Astrocyte of the spinal cord (primary cell): ENCODE measurements around the gene BCAS3.

Source experiments
- DNase-seq: peaks from one replicate; pipeline ENCODE4 v3.0.0; 2011; ENCODE audit warnings: low read depth, low spot score
- H3K4me3 ChIP-seq: 2 replicates; pipeline ENCODE4 v1.5.1; 2011; ENCODE audit warnings: low read depth, mild to moderate bottlenecking, low read length, moderate library complexity
- CTCF ChIP-seq: IDR thresholded peaks from 2 replicates; pipeline ENCODE4 v1.5.1; 2012; ENCODE audit warnings: low read depth, mild to moderate bottlenecking, low read length, inconsistent platforms
- in situ Hi-C: cut with HindIII; loops from 2 replicates; pipeline ENCODE4 v1.10.0; 2017; ENCODE audit warnings: low sequenced_read_pairs

BCAS3 gene

GRCh38 chr17:61414936-61415251, 737.2 kb downstream of the BCAS3 start:
- DNase-seq = no peak
- TF ChIP-seq CTCF = no peak
- H3K4me3 ChIP-seq = no peak overlapping the region
- in situ Hi-C loops = no loop called here

- no peak for TF ChIP-seq CTCF
- no peak for DNase-seq
- in situ Hi-C loops = no loop called here
- no peak overlapping the region for H3K4me3 ChIP-seq
These were observed 737.9 kb downstream of the BCAS3 start for GRCh38 chr17:61415374-61416210.

DNA sequence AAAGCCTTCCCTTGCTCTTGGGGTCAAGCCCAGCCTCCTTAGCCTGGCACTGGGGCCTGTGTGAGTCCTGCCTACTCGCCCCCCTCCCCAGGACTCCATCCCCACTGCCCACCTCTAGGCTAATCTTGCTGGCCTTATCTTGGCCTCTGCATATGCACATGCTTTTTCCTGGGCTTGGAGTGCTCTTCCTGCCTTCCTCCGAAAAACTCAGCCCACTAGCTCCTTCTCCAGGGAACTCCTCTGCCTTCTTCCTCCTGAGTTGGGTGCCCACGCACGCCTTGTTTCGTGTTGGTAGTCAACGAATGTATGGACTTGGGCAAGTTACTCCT, 738.5 kb downstream of the BCAS3 start:
- in situ Hi-C loops = no loop called here
- no peak for TF ChIP-seq CTCF
- H3K4me3 ChIP-seq = no peak overlapping the region
- DNase-seq = no peak

GRCh38 chr17:61416540-61417363, 739.1 kb downstream of the BCAS3 start:
- peak; percentile 81 for DNase-seq
- H3K4me3 ChIP-seq = peak overlapping the region; percentile 12
- in situ Hi-C loops = no loop called here
- peak; percentile 97 for TF ChIP-seq CTCF

DNA sequence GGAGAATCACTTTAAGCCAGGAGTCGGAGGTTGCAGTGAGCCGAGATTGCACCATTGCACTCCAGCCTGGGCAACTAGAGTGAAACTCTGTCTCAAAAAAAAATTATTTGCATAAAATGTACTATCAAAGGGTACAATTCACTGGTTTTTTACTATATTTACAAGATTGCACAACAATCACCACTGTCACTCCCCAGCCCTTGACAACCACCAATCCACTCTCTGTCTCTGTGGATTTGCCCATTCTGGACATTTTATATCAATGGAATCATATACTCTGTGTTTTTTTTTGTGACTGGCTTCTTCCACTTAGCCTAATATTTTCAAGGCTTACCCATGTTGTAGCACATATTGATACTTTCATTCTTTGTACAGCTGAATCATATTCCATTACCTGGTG, 740.8 kb downstream of the BCAS3 start:
- TF ChIP-seq CTCF = no peak
- in situ Hi-C loops = no loop called here
- H3K4me3 ChIP-seq = no peak overlapping the region
- no peak for DNase-seq

GRCh38 chr17:61419496-61420046, 741.9 kb downstream of the BCAS3 start:
- no peak overlapping the region for H3K4me3 ChIP-seq
- no peak for DNase-seq
- no peak for TF ChIP-seq CTCF
- in situ Hi-C loops = no loop called here
